Pancreas (tissue), 10 donors: ENCODE data around the gene NPEPL1. TPM values are rescaled to one million over a fixed set of nuclear protein-coding genes. Genes with fewer than 3 reads are reported as not detected.
"Not testable (repeated sequence)": the region's sequence is repeated elsewhere in the genome, so short reads cannot be mapped to it uniquely, and the experiment has no call there.

Experiments used
- ATAC-seq, 4 donors: fragments of 200-7000 bp; cut with Tn5 transposase; one replicate each; pipeline versions ENCODE4 v1.8.0 to v1.9.1; 2020; ENCODE audit warnings: mild to moderate bottlenecking in 4 of 4, moderate library complexity in 4 of 4
- DNase-seq, 6 donors: peaks; one replicate each; pipeline ENCODE4 v3.0.0-alpha.2; 2020
- FAIRE-seq: peaks from 2 replicates; lab custom pipeline; 2012; peaks lifted over from hg19 to GRCh38; lab: Jason Lieb, UNC
- H3K27ac ChIP-seq, 4 donors: fragments of 200-600 bp; sonication (generic); 1 replicate in 3 of 4; 2 replicates in 1 of 4; pipeline versions ENCODE4 v1.5.0 to v1.8.0; 2020
- H3K27me3 ChIP-seq, 4 donors: fragments of 200-600 bp; one replicate each; pipeline ENCODE4 v1.8.0; 2021
- H3K36me3 ChIP-seq, 3 donors: fragments of 200-600 bp; sonication (generic) in 1 of 3; one replicate each; pipeline versions ENCODE4 v1.5.0 to v1.8.0; 2020 to 2021
- H3K4me1 ChIP-seq, 3 donors: fragments of 200-600 bp; one replicate each; pipeline ENCODE4 v1.8.0; 2021
- H3K4me3 ChIP-seq, 4 donors: fragments of 200-600 bp; sonication (generic) in 2 of 4; one replicate each; pipeline versions ENCODE4 v1.5.0 to v1.8.0; 2020 to 2021
- H3K9me3 ChIP-seq, 4 donors: fragments of 200-600 bp; one replicate each; pipeline ENCODE4 v1.8.0; 2021
- WGBS, 2 donors: extraction: QIAGEN DNeasy Blood & Tissue Kit; methylation state at CpG; one replicate each; pipeline ENCODE4 v1.1.7; 2013; 5-methylcytosine and 5-hydroxymethylcytosine counted together
- intact Hi-C, 3 donors: fragments of 100-400 bp; cut with DNase I; formaldehyde crosslinking; loops; one replicate each; pipeline versions ENCODE4 v1.11.1 to v1.14.2; 2022
- polyA plus RNA-seq, 2 donors: library from polyadenylated mRNA; stranded (reverse); fragments of 200-250 nt; gene quantifications; one replicate each; pipeline ENCODE4 v1.2.3, GENCODE V29; 2013
- total RNA-seq, 6 donors: library from RNA; stranded (reverse); fragmentation: NEBNext Ultra II Directional in 4 of 6; extraction: Animal tissue kit (Norgen Biotek cat#: 25700) in 4 of 6; gene quantifications; one replicate each; pipeline versions ENCODE4 v1.2.1 to v1.2.4, GENCODE V29; 2021 to 2023
- TF ChIP-seq, protein P1 (sequence below), 4 donors: fragments of 200-600 bp; sonication (generic) in 3 of 4; IDR thresholded peaks; one replicate each; pipeline versions ENCODE4 v1.5.0 to v1.8.0; 2021; ENCODE audit warnings: antibody characterized with exemption in 4 of 4
- donor health status: healthy with polysubstance abuse.
- donor health status: DM: no; HTN: no; CAD: no; lungs with moderate emphysema.
- donor health status: DM: no; HTN: no; CAD: no.
- donor health status: control.
- donor health status: control.
- donor health status: Bipolar disorder and iron deficiency.
- donor health status: DM: yes; HTN: yes; CAD: no.
- donor health status: DM: no; HTN: no; CAD: no.
- donor health status: DM: no; HTN: no; CAD: no.
- donor health status: DM: yes; HTN: yes; CAD: no.

Gene NPEPL1
- total and polyA plus RNA-seq, 8 donors: 12.4 to 77.8 (median 18.0) TPM

DNA sequence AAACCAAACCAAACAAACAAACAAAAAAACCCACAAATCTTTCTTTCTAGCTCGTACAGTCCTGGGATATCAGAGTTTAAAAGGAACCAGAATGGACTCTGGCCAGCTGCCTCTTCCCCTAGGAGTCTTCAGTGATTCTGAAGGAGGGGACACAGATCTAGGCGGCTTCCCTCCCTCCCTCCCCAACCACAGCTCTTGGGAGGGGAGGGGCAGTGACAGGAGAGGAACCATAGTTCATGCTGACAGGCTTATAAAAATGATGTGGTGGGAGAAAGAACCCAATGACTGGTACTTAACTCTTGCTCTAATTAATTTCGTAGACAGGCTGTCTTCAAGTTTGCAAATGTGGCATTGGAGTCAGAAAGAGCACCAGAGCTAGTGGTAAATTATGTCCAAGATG, 56.0 kb downstream of the NPEPL1 start:
- no peak overlapping the region for H3K27ac ChIP-seq
- intact Hi-C loops: no loop called here
- no peaks in the 10 kb centered on the region for H3K9me3 ChIP-seq
- DNase-seq (no peak), ATAC-seq (no peak), FAIRE-seq (no peak)
- TF ChIP-seq, protein P1, sequence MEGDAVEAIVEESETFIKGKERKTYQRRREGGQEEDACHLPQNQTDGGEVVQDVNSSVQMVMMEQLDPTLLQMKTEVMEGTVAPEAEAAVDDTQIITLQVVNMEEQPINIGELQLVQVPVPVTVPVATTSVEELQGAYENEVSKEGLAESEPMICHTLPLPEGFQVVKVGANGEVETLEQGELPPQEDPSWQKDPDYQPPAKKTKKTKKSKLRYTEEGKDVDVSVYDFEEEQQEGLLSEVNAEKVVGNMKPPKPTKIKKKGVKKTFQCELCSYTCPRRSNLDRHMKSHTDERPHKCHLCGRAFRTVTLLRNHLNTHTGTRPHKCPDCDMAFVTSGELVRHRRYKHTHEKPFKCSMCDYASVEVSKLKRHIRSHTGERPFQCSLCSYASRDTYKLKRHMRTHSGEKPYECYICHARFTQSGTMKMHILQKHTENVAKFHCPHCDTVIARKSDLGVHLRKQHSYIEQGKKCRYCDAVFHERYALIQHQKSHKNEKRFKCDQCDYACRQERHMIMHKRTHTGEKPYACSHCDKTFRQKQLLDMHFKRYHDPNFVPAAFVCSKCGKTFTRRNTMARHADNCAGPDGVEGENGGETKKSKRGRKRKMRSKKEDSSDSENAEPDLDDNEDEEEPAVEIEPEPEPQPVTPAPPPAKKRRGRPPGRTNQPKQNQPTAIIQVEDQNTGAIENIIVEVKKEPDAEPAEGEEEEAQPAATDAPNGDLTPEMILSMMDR (IDR thresholded peaks at IDR 0.05): no peak
- no peaks in the 10 kb centered on the region for H3K36me3 ChIP-seq
- 37 to 43% methylated on average over 3 of the region's 3 CpGs for WGBS, 2 donors
- no peak overlapping the region for H3K4me3 ChIP-seq
- H3K27me3 ChIP-seq: no peaks in the 10 kb centered on the region
- H3K4me1 ChIP-seq: no peaks in the 10 kb centered on the region

DNA sequence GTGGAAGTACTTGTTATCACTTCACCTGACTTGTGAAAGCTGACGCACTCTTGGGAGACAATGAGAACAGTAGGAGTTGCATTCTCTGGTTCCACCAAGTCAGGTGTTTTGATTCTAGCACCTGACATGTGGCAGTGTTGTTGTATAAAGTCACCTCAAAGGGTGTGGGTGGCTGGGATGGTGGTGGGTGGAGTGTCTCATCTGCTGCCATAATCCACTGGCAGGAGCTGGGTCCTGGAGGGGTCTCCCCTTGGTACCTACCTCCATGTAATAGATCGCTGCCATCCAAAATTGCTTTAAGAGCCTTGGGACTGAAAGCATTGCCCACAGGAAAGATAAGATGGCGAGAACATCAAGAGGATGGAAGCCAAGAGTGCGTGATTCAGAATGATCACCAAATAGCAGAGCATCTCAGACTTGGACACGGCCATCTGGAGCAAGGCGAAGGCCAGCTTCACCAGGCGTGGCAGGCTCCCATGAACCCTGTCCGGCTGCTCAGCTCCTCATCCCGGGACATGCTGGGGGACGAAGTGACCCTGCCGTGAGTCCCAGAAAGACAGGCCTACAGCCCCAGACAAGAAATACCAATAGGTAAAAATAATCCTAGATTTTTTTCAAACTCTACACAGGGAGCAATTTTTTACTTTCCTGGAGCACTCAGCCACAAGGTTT, 56.6 kb downstream of the NPEPL1 start:
- Histone ChIP-seq H3K9me3 (no peaks in the 10 kb centered on the region), H3K27ac (no peak overlapping the region), H3K36me3 (no peaks in the 10 kb centered on the region), H3K4me3 (no peak overlapping the region), H3K27me3 (no peaks in the 10 kb centered on the region), H3K4me1 (no peaks in the 10 kb centered on the region)
- WGBS, 2 donors: 68 to 76% methylated on average over 11 of the region's 11 CpGs
- TF ChIP-seq, protein P1 (IDR thresholded peaks at IDR 0.05): no peak
- DNase-seq (no peak), FAIRE-seq (no peak), ATAC-seq (no peak)
- intact Hi-C loops: no loop called here

DNA sequence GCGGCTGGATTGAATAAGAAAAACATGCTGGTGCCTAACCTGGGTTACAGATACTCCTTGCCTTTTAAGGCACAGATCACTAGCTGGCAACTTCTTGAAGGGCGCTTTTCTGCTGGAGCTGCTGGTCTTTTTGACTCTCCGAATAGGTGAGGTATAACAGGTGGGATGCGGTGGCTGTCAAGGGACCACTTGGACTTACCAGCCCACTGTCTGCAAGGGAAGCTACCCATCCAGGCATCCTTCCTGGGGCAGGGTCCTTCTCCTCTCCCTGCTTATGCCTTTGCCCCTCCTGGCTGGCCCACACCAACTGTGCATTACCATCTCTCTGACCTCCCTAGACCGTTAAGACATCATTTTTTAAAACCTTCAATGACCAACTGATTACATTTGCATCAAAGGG, 57.4 kb downstream of the NPEPL1 start:
- Histone ChIP-seq H3K36me3 (no peaks in the 10 kb centered on the region), H3K27ac (no peak overlapping the region), H3K9me3 (no peaks in the 10 kb centered on the region), H3K27me3 (no peaks in the 10 kb centered on the region), H3K4me3 (no peak overlapping the region), H3K4me1 (no peaks in the 10 kb centered on the region)
- no peak for FAIRE-seq
- DNase-seq: no peak
- TF ChIP-seq, protein P1 (IDR thresholded peaks at IDR 0.05): no peak
- ATAC-seq: no peak
- 73 to 85% methylated on average over 5 of the region's 5 CpGs for WGBS, 2 donors
- intact Hi-C loops: no loop called here

DNA sequence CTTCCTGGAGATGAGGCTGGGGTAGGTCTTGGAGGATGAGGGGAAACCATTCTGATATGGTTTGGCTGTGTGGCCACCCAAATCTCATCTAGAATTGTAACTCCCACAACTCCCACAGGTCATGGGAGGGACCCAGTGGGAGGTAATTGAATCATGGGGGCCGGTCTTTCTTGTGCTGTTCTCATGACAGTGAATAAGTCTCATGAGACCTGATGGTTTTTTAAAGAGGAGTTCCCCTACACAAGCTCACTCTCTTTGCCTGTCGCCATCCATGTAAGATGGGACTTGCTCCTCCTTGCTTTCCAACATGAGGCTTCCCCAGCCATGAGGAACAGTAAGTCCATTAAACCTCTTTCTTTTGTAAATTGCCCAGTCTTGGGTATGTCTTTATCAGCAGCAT, 58.1 kb downstream of the NPEPL1 start:
- H3K4me1 ChIP-seq, ATAC-seq, H3K9me3 ChIP-seq, DNase-seq, H3K27ac ChIP-seq, FAIRE-seq, H3K36me3 ChIP-seq, intact Hi-C loops, H3K27me3 ChIP-seq, H3K4me3 ChIP-seq: not testable (repeated sequence)
- WGBS, 2 donors: 77 to 91% methylated on average over 2 of the region's 2 CpGs

DNA sequence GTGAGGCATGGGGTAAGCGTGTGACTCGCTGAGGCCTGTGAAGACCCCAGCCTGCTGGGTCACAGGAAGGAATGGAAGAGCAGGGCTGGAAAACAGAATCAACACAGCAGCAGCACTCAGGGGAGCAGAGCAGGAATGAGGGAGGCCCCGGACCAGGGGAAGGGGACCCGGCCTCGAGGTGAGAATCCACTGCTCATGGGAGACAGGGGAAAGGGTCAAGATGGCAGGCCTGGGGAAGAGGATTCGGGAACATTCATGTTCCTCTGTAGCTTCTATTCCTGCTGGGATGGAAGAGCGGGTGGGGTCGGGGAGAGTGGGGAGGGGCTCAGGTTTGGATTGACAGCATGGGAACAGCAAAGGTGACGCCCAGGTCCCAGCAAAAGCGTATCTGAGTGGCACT, 59.4 kb downstream of the NPEPL1 start:
- Histone ChIP-seq H3K9me3 (no peaks in the 10 kb centered on the region), H3K27me3 (no peaks in the 10 kb centered on the region), H3K27ac (no peak overlapping the region), H3K4me1 (no peaks in the 10 kb centered on the region), H3K36me3 (no peaks in the 10 kb centered on the region), H3K4me3 (no peak overlapping the region)
- ATAC-seq (no peak), DNase-seq (no peak), FAIRE-seq (no peak)
- TF ChIP-seq, protein P1 (IDR thresholded peaks at IDR 0.05): no peak
- WGBS, 2 donors: 73 to 90% methylated on average over 10 of the region's 10 CpGs
- intact Hi-C loops: no loop called here
